H1 (cell line): ENCODE results near the gene RASD2. TPM values are rescaled to one million over a fixed set of nuclear protein-coding genes. Genes with fewer than 3 reads are reported as not detected.

Source experiments
- ATF3 ChIP-seq: IDR thresholded peaks from 2 replicates; pipeline ENCODE4 v1.6.1; 2011; ENCODE audit warnings: low read depth, mild to moderate bottlenecking, low read length; ENCODE audit not compliant: insufficient read depth
- BACH1 ChIP-seq: IDR thresholded peaks from 2 replicates; pipeline ENCODE4 v1.6.1; 2012; ENCODE audit warnings: low read length, improper control_type of control experiment
- CEBPB ChIP-seq: IDR thresholded peaks from 2 replicates; pipeline ENCODE4 v1.6.1; 2012; ENCODE audit warnings: low read depth, low read length
- CREB1 ChIP-seq: IDR thresholded peaks from 2 replicates; pipeline ENCODE4 v1.6.1; 2012; ENCODE audit warnings: inconsistent platforms
- SUZ12 ChIP-seq: fragments of 200-600 bp; sonication (generic); IDR thresholded peaks from 2 replicates; pipeline ENCODE4 v1.6.1; 2012; ENCODE audit warnings: mild to moderate bottlenecking, inconsistent platforms, low read length, moderate library complexity, mixed read lengths
- polyA plus RNA-seq, 7 experiments: library from polyadenylated mRNA; depleted of rRNA in 3 of 7; stranded (reverse) in 5 of 7; unstranded in 2 of 7; fragments of >200 nt in 5 of 7; fragments of 200-250 nt in 2 of 7; gene quantifications; 1 replicate in 5 of 7; 2 replicates in 1 of 7; 4 replicates in 1 of 7; pipeline versions ENCODE4 v1.2.1 to v1.2.3, GENCODE V29; 2011 to 2013; ENCODE audit warnings: missing spikeins in 2 of 7, mixed read lengths in 2 of 7
- total RNA-seq: library from RNA; stranded (reverse); fragmentation: NEBNext Ultra II Directional; extraction: Animal tissue kit (Norgen Biotek cat#: 25700); gene quantifications from 2 replicates; pipeline ENCODE4 v1.2.1, GENCODE V29; 2021

The RASD2 gene
- total and polyA plus RNA-seq, 2 of the 8 experiments (the other 6 are each of a cell fraction or from before 2014, with no cell fraction given) = 1.9 to 5.1 TPM

GRCh38 chr22:35560366-35560765 lies 19.7 kb downstream of the RASD2 start (continued):
- TF ChIP-seq CEBPB (no peak), BACH1 (no peak), CREB1 (no peak), ATF3 (no peak), SUZ12 (no peak)
